ENCODE data around the gene NRCAM.

Gene NRCAM

GRCh38 chr7:108324053-108325038, 131.9 kb downstream of the NRCAM start:
- DNase-seq (ENCODE audit: low read depth) = peak; percentile 16
- no peak overlapping the region for H3K4me3 ChIP-seq (ENCODE audit: low read depth, low read length)
- TF ChIP-seq CTCF (conservative IDR thresholded peaks at IDR 0.05; ENCODE audit: low read depth, low read length) = no peak

- TF ChIP-seq CTCF (conservative IDR thresholded peaks at IDR 0.05; ENCODE audit: low read depth, low read length) = no peak
Observed at GRCh38 chr7:108322925-108323832, 133.1 kb downstream of the NRCAM start.

GRCh38 chr7:108322046-108322445, 134.2 kb downstream of the NRCAM start:
- no peak for DNase-seq (ENCODE audit: low read depth)
- no peak for TF ChIP-seq CTCF (conservative IDR thresholded peaks at IDR 0.05; ENCODE audit: low read depth, low read length)
- no peak overlapping the region for H3K4me3 ChIP-seq (ENCODE audit: low read depth, low read length)

More at GRCh38 chr7:108322925-108323832, 133.1 kb downstream of the NRCAM start:
- no peak overlapping the region for H3K4me3 ChIP-seq (ENCODE audit: low read depth, low read length)
- no peak for DNase-seq (ENCODE audit: low read depth)

- DNase-seq (ENCODE audit: low read depth) = no peak
- no peak for TF ChIP-seq CTCF (conservative IDR thresholded peaks at IDR 0.05; ENCODE audit: low read depth, low read length)
- no peak overlapping the region for H3K4me3 ChIP-seq (ENCODE audit: low read depth, low read length)
Observed at GRCh38 chr7:108321359-108321758, 134.9 kb downstream of the NRCAM start.

- no peak for TF ChIP-seq CTCF (conservative IDR thresholded peaks at IDR 0.05; ENCODE audit: low read depth, low read length)
- H3K4me3 ChIP-seq (ENCODE audit: low read depth, low read length) = no peak overlapping the region
- no peak for DNase-seq (ENCODE audit: low read depth)
Observed at GRCh38 chr7:108316708-108317107, 139.5 kb downstream of the NRCAM start.

GRCh38 chr7:108314551-108314950, 141.7 kb downstream of the NRCAM start:
- TF ChIP-seq CTCF (conservative IDR thresholded peaks at IDR 0.05; ENCODE audit: low read depth, low read length) = no peak
- H3K4me3 ChIP-seq (ENCODE audit: low read depth, low read length) = no peak overlapping the region
- DNase-seq (ENCODE audit: low read depth) = no peak
